ENCODE data around the gene CAPN2.

The CAPN2 gene

DNA sequence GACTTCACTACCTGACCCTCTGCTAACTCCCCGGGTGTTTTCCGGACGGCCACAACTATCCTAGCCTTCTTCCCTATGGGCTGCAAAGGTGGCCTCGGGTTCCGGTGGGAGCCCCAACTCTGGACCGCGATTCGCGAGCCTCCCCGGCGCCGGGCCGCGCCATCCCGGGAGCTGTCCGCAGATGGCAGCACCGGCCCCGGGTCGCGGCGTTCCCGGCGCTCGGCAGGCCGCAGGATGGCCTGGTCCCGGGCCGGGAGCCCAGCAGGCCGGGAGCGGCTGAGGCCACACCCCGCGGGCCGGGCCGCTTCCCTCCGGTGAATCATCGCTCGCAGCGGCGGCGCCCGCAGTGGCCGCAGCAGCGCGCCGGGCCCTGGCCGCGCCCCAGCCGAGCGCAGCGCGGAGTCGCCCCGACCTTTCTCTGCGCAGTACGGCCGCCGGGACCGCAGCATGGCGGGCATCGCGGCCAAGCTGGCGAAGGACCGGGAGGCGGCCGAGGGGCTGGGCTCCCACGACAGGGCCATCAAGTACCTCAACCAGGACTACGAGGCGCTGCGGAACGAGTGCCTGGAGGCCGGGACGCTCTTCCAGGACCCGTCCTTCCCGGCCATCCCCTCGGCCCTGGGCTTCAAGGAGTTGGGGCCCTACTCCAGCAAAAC lies at the start of gene CAPN2:
TSS of gene CAPN2 (plus strand) at position 346 of the 656 bp plus-strand sequence. CDS start at position 448, 102 bp downstream.
- DNase-seq = peak; percentile 71

GRCh38 chr1:223662943-223663342 lies 49.4 kb upstream of the CAPN2 start:
- DNase-seq = no peak

DNA sequence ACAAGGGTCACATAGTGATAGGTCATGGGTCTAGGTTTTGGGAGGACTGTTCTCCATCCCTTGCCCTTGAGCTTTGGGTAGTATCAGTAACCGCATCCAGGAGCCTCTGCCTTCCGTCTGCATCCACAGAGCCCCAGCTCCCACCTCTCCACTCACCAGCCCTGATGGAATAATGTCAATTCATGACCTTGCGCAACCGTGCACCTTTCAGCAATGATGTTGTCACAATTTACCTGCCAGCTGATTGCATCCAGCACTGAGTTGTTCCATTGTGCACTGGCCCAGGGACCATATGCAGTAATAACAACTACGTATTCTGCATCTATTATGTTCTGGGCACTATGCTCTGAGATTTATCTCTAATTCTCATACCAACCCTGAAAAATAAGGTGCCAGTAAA lies 48.2 kb upstream of the CAPN2 start:
- DNase-seq = no peak

DNA sequence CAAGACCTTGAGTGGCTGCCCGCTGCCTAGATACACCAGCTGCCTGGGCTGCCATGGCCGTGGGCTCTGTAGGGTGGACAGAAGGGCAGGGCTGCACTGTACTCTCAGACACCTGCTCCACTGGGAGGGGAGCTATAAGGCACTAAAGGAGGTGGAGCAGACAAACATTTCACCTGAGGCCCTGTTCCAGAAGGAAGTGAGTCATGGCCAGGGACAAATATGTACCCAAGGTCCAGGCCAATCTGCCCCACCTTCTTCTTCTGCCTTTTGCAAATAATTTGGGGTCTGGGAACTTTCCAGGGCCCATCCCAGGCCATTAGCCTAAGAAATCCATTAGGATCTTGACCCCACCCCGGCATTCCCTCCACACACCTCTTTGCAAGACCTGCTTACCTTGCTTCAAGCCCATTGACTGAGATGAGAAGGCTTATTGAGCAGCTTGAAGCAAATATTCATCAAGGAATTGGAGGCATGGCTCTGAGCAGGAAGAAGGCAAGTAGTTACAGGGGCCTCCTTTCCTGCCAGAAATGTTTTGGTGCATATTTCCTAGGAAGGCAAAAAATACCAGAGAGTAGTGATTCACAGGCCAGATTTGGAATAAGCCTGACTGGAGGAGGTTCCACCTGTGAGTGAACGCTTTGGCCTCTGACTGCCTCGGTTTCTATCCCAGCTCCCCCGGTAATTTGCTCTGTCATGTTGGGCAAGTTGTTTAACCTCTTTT lies 46.6 kb upstream of the CAPN2 start, which contains the start of gene CAPN8:
TSS of gene CAPN8 (minus strand) at position 110 of the 721 bp plus-strand sequence. CDS start at position 55, 55 bp downstream.
- no peak for DNase-seq

GRCh38 chr1:223667484-223668182 lies 44.7 kb upstream of the CAPN2 start:
- no peak for DNase-seq

GRCh38 chr1:223669003-223669795 lies 43.1 kb upstream of the CAPN2 start:
- no peak for DNase-seq

- peak; percentile 11 for DNase-seq
These were observed 41.7 kb upstream of the CAPN2 start for GRCh38 chr1:223670458-223671159.

DNA sequence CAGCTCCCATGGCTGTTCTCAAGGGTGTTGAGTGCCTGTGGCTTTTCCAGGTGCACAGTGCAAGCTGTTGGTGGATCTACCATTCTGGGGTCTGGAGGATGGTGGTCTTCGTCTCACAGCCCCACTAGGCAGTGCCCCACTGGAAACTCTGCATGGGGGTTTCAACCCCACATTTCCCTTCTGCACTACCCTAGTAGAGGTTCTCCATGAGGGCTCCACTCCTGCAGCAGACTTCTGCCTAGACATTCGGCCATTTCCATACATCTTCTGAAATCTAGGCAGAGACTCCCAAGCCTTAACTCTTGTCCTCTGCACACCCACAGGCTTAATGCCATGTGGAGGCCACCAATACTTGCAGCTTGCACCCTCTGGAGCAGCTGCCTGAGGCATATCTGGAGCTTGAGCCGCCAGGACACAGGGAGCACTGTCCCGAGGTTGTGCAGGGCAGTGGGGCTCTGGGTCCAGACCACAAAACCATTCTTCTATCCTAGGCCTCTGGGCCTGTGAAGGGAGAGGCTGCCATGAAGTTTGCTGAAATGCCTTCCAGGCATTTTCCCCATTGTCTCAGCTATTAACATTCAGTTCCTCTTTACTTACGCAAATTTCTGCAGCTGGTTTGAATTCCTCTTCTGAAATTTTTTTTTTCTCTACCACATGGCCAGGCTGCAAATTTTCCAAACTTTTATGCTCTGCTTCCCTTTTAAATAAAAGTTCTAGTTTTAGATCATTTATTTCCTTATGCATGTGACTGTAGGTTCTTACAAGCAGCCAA lies 38.0 kb upstream of the CAPN2 start:
- no peak for DNase-seq

DNA sequence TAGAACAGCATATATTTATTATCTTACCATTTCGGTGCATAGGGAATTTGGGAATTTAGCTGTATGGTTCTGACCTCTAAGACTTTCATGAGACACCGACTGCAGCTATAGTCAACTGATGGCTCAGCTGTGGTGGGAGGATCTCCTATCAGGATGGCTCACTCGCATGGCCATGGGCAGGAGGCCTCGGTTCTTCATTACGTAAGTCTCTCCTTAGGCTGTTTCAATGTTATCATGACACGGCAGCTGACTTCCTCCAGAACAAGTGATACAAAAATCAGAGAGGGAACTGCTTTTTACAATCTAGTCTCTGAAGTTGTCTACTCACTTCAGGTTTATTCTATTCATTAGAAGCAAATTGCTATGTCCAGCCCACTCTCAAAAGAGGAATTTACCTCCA lies 33.5 kb upstream of the CAPN2 start:
- no peak for DNase-seq

DNA sequence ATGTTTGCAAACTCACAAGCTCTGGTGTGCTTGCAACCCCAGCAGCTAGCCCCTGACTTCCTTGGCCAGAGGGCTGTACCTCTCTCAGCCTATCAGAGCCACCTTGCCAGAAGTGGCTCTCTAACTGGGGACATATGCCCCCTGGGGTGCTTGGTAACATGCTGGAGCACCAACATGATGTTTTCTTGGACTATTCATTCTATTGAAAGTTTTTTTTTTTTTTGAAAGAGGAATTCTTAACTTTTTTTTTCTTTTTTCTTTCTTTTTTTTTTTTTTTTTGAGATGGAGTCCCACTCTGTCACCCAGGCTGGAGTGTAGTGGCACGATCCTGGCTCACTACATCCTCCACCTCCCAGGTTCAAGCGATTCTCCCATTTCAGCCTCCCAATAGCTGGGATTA lies 32.2 kb upstream of the CAPN2 start:
- no peak for DNase-seq

- no peak for DNase-seq
These were observed 29.8 kb upstream of the CAPN2 start for GRCh38 chr1:223682502-223682901.

GRCh38 chr1:223683586-223684487 lies 28.5 kb upstream of the CAPN2 start:
- peak; percentile 4 for DNase-seq

DNA sequence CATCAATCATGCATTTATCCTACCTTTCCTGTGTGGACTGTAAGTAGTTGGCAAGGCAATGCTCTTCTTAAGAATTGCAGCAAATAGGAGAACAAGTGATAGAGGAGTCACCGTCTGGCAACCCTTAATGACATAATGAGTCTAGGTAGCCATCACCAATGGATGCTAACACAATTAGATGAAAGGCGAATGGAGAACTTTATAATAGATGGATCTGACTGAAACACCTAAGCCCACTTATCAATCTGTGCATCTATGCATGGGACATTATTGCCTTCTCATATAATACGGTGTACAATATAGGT lies 27.9 kb upstream of the CAPN2 start:
- no peak for DNase-seq

DNA sequence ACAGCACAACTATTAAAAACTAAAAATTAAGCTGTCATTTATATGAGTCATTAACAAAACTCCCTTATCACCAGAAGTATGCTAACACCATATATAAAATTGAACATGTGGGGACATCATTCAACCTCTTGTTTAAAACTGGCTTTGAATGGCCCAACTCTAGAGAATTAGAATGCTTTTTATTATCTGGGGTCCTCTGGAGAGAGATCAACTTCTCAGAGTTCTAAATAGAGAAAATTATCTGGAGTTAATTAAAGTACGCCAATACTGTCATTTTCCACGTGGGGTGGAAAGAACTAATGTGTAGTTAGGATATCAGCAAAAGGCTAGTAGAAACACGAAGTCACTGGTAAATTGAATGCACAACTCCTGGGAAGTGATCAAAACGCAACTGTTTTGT lies 21.2 kb upstream of the CAPN2 start:
- DNase-seq = no peak

GRCh38 chr1:223695014-223695548 lies 17.3 kb upstream of the CAPN2 start:
- DNase-seq = no peak

DNA sequence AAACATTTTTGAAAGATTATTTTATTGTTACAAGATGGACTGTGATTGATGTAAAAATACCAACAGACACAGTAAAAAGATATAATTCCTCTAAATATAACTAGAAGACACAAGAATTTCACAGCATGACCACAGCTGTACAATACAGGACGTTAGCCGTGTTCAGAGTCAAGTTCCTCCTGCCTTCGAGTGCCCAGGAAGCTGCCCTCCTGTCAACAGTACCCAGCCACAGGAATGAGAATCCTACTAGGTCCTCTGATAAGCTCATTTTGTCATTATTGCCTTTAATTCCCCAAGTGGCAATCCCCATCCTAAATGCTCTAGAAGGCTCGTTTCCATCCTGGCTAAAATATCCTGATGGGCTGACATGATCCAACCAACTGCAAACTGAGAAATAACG lies 16.4 kb upstream of the CAPN2 start:
- DNase-seq = no peak

- DNase-seq = peak; percentile 68
These were observed 11.9 kb upstream of the CAPN2 start for GRCh38 chr1:223700388-223700918.

DNA sequence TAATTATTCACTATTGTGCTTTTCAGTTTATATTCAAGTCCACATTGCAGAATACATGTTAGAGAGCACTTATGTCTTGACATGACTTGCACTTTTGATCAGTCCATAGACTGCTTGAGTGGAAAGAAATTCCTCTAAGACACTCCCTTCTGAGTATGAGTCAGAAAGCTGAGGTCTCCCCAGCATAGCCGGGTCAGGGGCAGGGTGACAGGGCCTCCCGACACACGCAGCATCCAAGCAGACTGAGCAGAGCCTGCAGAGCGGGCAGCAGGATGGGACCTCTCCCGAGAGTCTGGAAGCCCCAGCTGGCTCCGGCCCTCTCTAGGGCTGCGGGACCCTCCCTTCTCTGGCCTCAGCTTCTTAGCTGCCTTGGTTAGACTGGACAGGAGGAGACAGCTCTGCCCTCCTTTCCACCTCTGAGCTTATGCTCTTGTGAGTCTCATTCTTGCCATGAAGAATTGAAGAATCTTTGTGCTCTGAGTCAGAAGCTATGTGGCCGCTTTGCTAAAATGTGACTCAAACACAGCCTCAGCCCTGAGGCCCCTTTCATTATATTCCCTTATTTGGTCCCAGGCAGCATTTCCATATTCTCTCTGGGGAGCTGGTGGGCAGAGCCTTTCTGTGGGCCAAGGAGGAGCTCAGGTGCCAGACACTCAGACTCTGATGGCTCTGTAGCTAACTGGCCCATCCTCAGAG lies 11.2 kb upstream of the CAPN2 start:
- peak; percentile 83 for DNase-seq
